Common myeloid progenitor, CD34-positive (primary cell): ENCODE measurements around the gene FSIP1.

Experiments
- CTCF ChIA-PET: fragments of 350-600 bp; sonication (Branson Sonifier 250); formaldehyde crosslinking; loops from one replicate; lab custom pipeline; 2021; ENCODE audit warnings: antibody characterized with exemption; lab: Charles Lee
- POLR2A ChIA-PET: fragments of 350-600 bp; sonication (Branson Sonifier 250); formaldehyde crosslinking; loops from one replicate; lab custom pipeline; 2021; ENCODE audit warnings: antibody characterized with exemption; lab: Charles Lee
- DNase-seq, 3 donors: peaks; one replicate each; pipeline versions ENCODE4 v3.0.0 to v3.0.0-alpha.2; 2013
- H3K27ac ChIP-seq, 2 experiments: 1 replicate in 1 of 2; 2 replicates in 1 of 2; pipeline ENCODE4 v1.7.0; 2013; ENCODE audit warnings: inconsistent platforms in 2 of 2, low read length in 2 of 2, mild to moderate bottlenecking in 2 of 2, low read depth in 1 of 2, moderate library complexity in 1 of 2; ENCODE audit not compliant: severe bottlenecking in 2 of 2, insufficient read depth in 1 of 2, poor library complexity in 1 of 2
- H3K27me3 ChIP-seq, 5 experiments: replicated peaks in 2 of 5; 1 replicate in 3 of 5; 2 replicates in 2 of 5; pipeline versions ENCODE4 v1.6.1 to v1.7.0; 2013; ENCODE audit warnings: low read length in 4 of 5, mild to moderate bottlenecking in 2 of 5, moderate library complexity in 2 of 5, inconsistent platforms in 1 of 5; ENCODE audit not compliant: insufficient read depth in 5 of 5, control insufficient read depth in 4 of 5
- H3K36me3 ChIP-seq, 4 experiments: 1 replicate in 2 of 4; 2 replicates in 2 of 4; pipeline versions ENCODE4 v1.6.1 to v1.7.0; 2013; ENCODE audit warnings: low read length in 3 of 4, control low read depth in 1 of 4, mild to moderate bottlenecking in 1 of 4; ENCODE audit not compliant: control insufficient read depth in 4 of 4, insufficient read depth in 4 of 4
- H3K4me1 ChIP-seq, 4 experiments: 1 replicate in 3 of 4; 2 replicates in 1 of 4; pipeline versions ENCODE4 v1.6.1 to v1.7.1; 2013; ENCODE audit warnings: low read length in 3 of 4, mild to moderate bottlenecking in 3 of 4, control low read depth in 1 of 4, inconsistent platforms in 1 of 4, moderate library complexity in 1 of 4; ENCODE audit not compliant: control insufficient read depth in 4 of 4, insufficient read depth in 4 of 4; ENCODE audit errors: control extremely low read depth in 1 of 4
- H3K4me3 ChIP-seq, 7 experiments: 1 replicate in 4 of 7; 2 replicates in 3 of 7; pipeline versions ENCODE4 v1.5.1 to v1.7.0; 2013; ENCODE audit warnings: mild to moderate bottlenecking in 7 of 7, low read length in 6 of 7, moderate library complexity in 6 of 7, inconsistent platforms in 2 of 7, low read depth in 2 of 7, control low read depth in 1 of 7; ENCODE audit not compliant: insufficient read depth in 4 of 7, control insufficient read depth in 1 of 7; ENCODE audit errors: extremely low read depth in 1 of 7
- H3K9me3 ChIP-seq, 5 experiments: 1 replicate in 4 of 5; 2 replicates in 1 of 5; pipeline versions ENCODE4 v1.6.1 to v1.7.1; 2013; ENCODE audit warnings: low read length in 4 of 5, mild to moderate bottlenecking in 2 of 5, inconsistent platforms in 1 of 5, low read depth in 1 of 5, moderate library complexity in 1 of 5; ENCODE audit not compliant: control insufficient read depth in 4 of 5, insufficient read depth in 2 of 5; ENCODE audit errors: control extremely low read depth in 1 of 5
- WGBS: methylation state at CpG from one replicate; pipeline ENCODE4 v1.1.5; 2013; ENCODE audit not compliant: insufficient coverage; 5-methylcytosine and 5-hydroxymethylcytosine counted together

Gene FSIP1

GRCh38 chr15:39594446-39595337 is 187.9 kb downstream of the FSIP1 start:
- WGBS = no CpG with 5 or more reads among the region's 5 CpGs
- ChIA-PET POLR2A (interaction anchor here (0.8 kb wide), 1 partner anchor 1686 kb away, joined by 3 read pairs; no protein-coding TSS in a partner anchor), CTCF (interaction anchor here (1.2 kb wide), 1 partner anchor 15 kb away, joined by 3 read pairs; no protein-coding TSS in a partner anchor)
- DNase-seq = no peak
- Histone ChIP-seq H3K4me3 (no peak overlapping the region), H3K36me3 (peaks cover 0 to 8% (median 0%) of the 10 kb centered on the region in 4 experiments), H3K27ac (no peak overlapping the region), H3K4me1 (no peaks in the 10 kb centered on the region), H3K9me3 (no peaks in the 10 kb centered on the region), H3K27me3 (no peaks in the 10 kb centered on the region)

- WGBS = 100% methylated on average over 5 of the region's 7 CpGs
- DNase-seq = no peak
- no peaks in the 10 kb centered on the region for H3K27me3 ChIP-seq
- H3K36me3 ChIP-seq = peaks cover 0 to 9% (median 0%) of the 10 kb centered on the region in 4 experiments
- POLR2A ChIA-PET = interaction anchor here (0.8 kb wide), 1 partner anchor 1685 kb away, joined by 3 read pairs; no protein-coding TSS in a partner anchor
- H3K27ac ChIP-seq = no peak overlapping the region
- no peaks in the 10 kb centered on the region for H3K9me3 ChIP-seq
- CTCF ChIA-PET = no interaction called here
- H3K4me3 ChIP-seq = no peak overlapping the region
- H3K4me1 ChIP-seq = no peaks in the 10 kb centered on the region
These were observed 188.8 kb downstream of the FSIP1 start for GRCh38 chr15:39593656-39594445.

- H3K27me3 ChIP-seq = no peaks in the 10 kb centered on the region
- H3K4me1 ChIP-seq = no peaks in the 10 kb centered on the region
- no peak for DNase-seq
- POLR2A ChIA-PET = no interaction called here
- H3K27ac ChIP-seq = no peak overlapping the region
- no peak overlapping the region for H3K4me3 ChIP-seq
- CTCF ChIA-PET = no interaction called here
- 98% methylated on average over 15 of the region's 15 CpGs for WGBS
- H3K9me3 ChIP-seq = no peaks in the 10 kb centered on the region
- H3K36me3 ChIP-seq = peaks cover 0 to 11% (median 0%) of the 10 kb centered on the region in 4 experiments
These were observed 189.5 kb downstream of the FSIP1 start for GRCh38 chr15:39593071-39593655.

GRCh38 chr15:39592500-39592899 is 190.1 kb downstream of the FSIP1 start:
- DNase-seq = no peak
- 100% methylated on average over 6 of the region's 6 CpGs for WGBS
- Histone ChIP-seq H3K27me3 (no peaks in the 10 kb centered on the region), H3K9me3 (no peaks in the 10 kb centered on the region), H3K4me3 (no peak overlapping the region), H3K27ac (no peak overlapping the region), H3K36me3 (peaks cover 0 to 11% (median 0%) of the 10 kb centered on the region in 4 experiments), H3K4me1 (no peaks in the 10 kb centered on the region)
- ChIA-PET CTCF (no interaction called here), POLR2A (no interaction called here)

- DNase-seq = no peak
- H3K27me3 ChIP-seq = no peaks in the 10 kb centered on the region
- no peak overlapping the region for H3K27ac ChIP-seq
- no CpG with 5 or more reads among the region's 2 CpGs for WGBS
- ChIA-PET CTCF (no interaction called here), POLR2A (no interaction called here)
- H3K4me3 ChIP-seq = no peak overlapping the region
- H3K9me3 ChIP-seq = no peaks in the 10 kb centered on the region
- H3K36me3 ChIP-seq = peaks cover 0 to 11% (median 0%) of the 10 kb centered on the region in 4 experiments
- H3K4me1 ChIP-seq = no peaks in the 10 kb centered on the region
These were observed 190.7 kb downstream of the FSIP1 start for GRCh38 chr15:39591896-39592315.

- Histone ChIP-seq H3K4me3 (no peak overlapping the region), H3K9me3 (no peaks in the 10 kb centered on the region), H3K27me3 (no peaks in the 10 kb centered on the region), H3K27ac (no peak overlapping the region), H3K36me3 (peaks cover 0 to 11% (median 0%) of the 10 kb centered on the region in 4 experiments), H3K4me1 (no peaks in the 10 kb centered on the region)
- ChIA-PET POLR2A (no interaction called here), CTCF (no interaction called here)
- DNase-seq = no peak
- 98% methylated on average over 9 of the region's 11 CpGs for WGBS
These were observed 191.3 kb downstream of the FSIP1 start for GRCh38 chr15:39591141-39591895.
